ENCODE measurements around the gene ACAD9.

Gene ACAD9

DNA sequence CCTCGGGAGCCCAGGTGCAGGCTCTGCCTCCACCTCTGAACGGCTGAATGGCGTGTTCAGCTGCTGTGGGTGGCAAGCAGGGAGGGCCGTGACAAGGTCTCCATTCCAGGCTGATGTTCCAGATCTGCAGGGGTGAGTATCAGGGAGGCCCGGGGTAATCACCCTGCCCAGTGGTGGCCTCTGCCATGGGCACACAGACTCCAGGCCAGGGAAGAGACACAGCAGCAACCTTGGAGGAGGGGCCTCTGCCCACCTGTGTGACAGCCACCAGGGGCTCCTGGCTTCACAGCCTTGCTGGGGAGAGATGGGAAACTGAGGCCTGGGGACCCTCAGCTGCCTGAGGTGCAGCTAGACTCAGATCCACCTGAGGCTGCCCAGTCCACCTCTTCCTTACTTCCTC lies 25.6 kb upstream of the ACAD9 start:
- TF ChIP-seq CTCF (IDR thresholded peaks at IDR 0.05; ENCODE audit: low read depth, low read length), result no peak
- H3K4me3 ChIP-seq (ENCODE audit: low read depth, low read length), result no peak overlapping the region

DNA sequence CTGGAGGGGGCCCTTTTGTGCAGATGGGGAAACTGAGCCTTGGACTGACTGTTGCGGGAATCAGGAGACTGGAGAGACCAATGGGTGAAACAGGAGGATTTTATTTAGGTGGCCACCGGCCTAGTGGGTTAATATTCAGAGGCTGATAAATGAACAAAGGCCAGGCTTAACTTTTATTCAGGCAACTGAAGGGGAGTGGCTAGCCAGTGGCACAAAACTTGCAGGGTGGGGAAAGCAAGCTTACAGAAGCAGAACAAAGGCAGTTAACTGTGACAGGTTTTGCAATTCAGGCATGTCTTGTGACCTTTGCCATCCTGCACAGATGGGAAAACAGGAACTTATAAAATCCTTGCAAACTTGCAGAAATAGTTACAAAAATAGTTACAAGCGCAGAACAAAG lies 24.9 kb upstream of the ACAD9 start:
- TF ChIP-seq CTCF (IDR thresholded peaks at IDR 0.05; ENCODE audit: low read depth, low read length), result no peak
- H3K4me3 ChIP-seq (ENCODE audit: low read depth, low read length), result no peak overlapping the region

- TF ChIP-seq CTCF (IDR thresholded peaks at IDR 0.05; ENCODE audit: low read depth, low read length), result no peak
- H3K4me3 ChIP-seq (ENCODE audit: low read depth, low read length), result no peak overlapping the region
These were observed 23.9 kb upstream of the ACAD9 start for GRCh38 chr3:128855569-128855968.

DNA sequence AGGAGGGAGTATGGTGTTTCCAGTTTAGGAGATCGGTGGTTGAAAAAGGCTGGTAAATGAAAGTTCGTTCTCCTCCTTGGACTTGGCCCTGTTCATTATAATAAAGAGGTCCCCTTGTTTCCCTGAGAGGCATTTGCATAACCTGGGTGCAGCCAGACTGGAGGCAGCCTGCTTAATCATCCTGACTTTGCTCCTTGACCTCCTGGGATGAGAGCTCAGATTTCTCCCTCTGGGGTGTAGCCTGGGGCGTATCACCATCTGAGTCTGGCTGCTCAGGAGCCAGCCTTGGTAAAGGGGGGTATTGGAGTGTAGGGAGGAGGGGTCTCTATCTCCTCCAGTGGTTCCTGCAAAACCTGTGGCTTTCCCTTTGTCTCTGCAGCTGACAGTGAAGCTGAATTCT lies 21.3 kb upstream of the ACAD9 start:
- H3K4me3 ChIP-seq (ENCODE audit: low read depth, low read length), result no peak overlapping the region
- no peak for TF ChIP-seq CTCF (IDR thresholded peaks at IDR 0.05; ENCODE audit: low read depth, low read length)

DNA sequence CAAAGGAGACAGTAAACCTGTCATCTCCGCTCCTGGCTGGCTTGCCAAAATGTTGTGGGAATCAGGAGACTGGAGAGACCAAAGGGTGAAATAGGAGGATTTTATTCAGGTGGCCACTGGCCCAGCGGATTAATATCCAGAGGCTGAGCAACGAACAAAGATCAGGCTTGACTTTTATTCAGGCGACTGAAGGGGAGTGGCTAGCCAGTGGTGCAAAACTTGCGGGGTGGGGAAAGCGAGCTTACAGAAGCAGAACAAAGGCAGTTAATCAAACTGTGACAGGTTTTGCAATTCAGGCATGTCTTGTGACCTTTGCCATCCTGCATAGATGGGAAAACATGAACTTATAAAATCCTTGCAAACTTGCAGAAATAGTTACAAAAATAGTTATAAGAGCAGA lies 19.8 kb upstream of the ACAD9 start:
- no peak for TF ChIP-seq CTCF (IDR thresholded peaks at IDR 0.05; ENCODE audit: low read depth, low read length)
- H3K4me3 ChIP-seq (ENCODE audit: low read depth, low read length), result no peak overlapping the region

DNA sequence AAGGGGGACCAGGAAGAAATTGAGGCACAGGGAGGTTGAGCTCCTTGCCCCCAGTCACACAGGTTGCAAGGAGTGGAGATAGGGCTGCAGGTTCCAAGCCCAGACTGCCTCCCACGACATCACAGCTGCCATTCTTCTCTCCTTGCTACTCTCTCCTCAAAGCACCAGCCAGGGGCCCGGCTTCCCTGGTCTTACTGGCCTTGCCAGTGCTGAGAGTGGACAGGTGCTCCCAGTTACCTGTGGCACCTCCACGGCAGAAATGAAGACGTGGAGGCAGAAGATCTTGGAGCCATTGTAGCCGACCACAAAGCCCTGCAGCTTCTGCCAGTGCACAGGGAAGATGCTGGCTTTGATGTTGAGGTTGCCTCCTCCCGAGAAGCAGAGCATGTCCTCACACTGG lies 17.9 kb upstream of the ACAD9 start:
- H3K4me3 ChIP-seq (ENCODE audit: low read depth, low read length), result no peak overlapping the region
- no peak for TF ChIP-seq CTCF (IDR thresholded peaks at IDR 0.05; ENCODE audit: low read depth, low read length)

- peak; percentile 20; the same call in 1 of the 2 replicates for TF ChIP-seq CTCF (IDR thresholded peaks at IDR 0.05; ENCODE audit: low read depth, low read length)
These were observed 15.9 kb upstream of the ACAD9 start for GRCh38 chr3:128863560-128863959.

More at GRCh38 chr3:128863560-128863959, 15.9 kb upstream of the ACAD9 start:
- H3K4me3 ChIP-seq (ENCODE audit: low read depth, low read length), result no peak overlapping the region

Measured in WI38 (cell line).